H9 (cell line): ENCODE data around the gene RNF5. TPM values are rescaled to one million over a fixed set of nuclear protein-coding genes. Genes with fewer than 3 reads are reported as not detected.

Source experiments
- DNase-seq: peaks from one replicate; pipeline ENCODE4 v3.0.0-alpha.2; 2017
- H2AFZ ChIP-seq: one replicate; pipeline ENCODE4 v1.6.1; 2013; ENCODE audit warnings: mild to moderate bottlenecking, low read length, control low read depth, moderate library complexity
- H2AK5ac ChIP-seq: 2 replicates; pipeline ENCODE4 v1.6.1; 2013; ENCODE audit warnings: low read length, control low read depth, mixed read lengths; ENCODE audit not compliant: insufficient read length
- H2BK120ac ChIP-seq: one replicate; pipeline ENCODE4 v1.6.1; 2013; ENCODE audit warnings: low read depth, mild to moderate bottlenecking, low read length, control low read depth, inconsistent platforms; ENCODE audit not compliant: poor library complexity, severe bottlenecking
- H2BK12ac ChIP-seq: 2 replicates; pipeline ENCODE4 v1.6.1; 2013; ENCODE audit warnings: low read length, control low read depth, mixed read lengths, low read depth; ENCODE audit not compliant: insufficient read length
- H2BK15ac ChIP-seq: 2 replicates; pipeline ENCODE4 v1.6.1; 2013; ENCODE audit warnings: low read depth, low read length, control low read depth
- H2BK20ac ChIP-seq: one replicate; pipeline ENCODE4 v1.6.1; 2013; ENCODE audit warnings: low read depth, mild to moderate bottlenecking, low read length, control low read depth, inconsistent platforms; ENCODE audit not compliant: poor library complexity, severe bottlenecking
- H2BK5ac ChIP-seq: 2 replicates; pipeline ENCODE4 v1.6.1; 2013; ENCODE audit warnings: low read length, control low read depth, mixed read lengths; ENCODE audit not compliant: insufficient read length
- H3K14ac ChIP-seq: 2 replicates; pipeline ENCODE4 v1.6.1; 2013; ENCODE audit warnings: low read length, control low read depth; ENCODE audit not compliant: insufficient read depth
- H3K18ac ChIP-seq: 2 replicates; pipeline ENCODE4 v1.6.1; 2013; ENCODE audit warnings: low read depth, mild to moderate bottlenecking, mixed read lengths, low read length, control low read depth; ENCODE audit not compliant: insufficient read length
- H3K23ac ChIP-seq: 2 replicates; pipeline ENCODE4 v1.6.1; 2013; ENCODE audit warnings: low read length, control low read depth, mixed read lengths, low read depth; ENCODE audit not compliant: insufficient read length
- H3K23me2 ChIP-seq: 2 replicates; pipeline ENCODE4 v1.6.1; 2013; ENCODE audit warnings: low read depth, mild to moderate bottlenecking, mixed read lengths, low read length, control low read depth; ENCODE audit not compliant: insufficient read length, poor library complexity, severe bottlenecking
- H3K27ac ChIP-seq: 2 replicates; pipeline ENCODE4 v1.5.1; 2013; ENCODE audit warnings: low read length, control low read depth, mixed read lengths, low read depth; ENCODE audit not compliant: insufficient read length
- H3K27me3 ChIP-seq: 2 replicates; pipeline ENCODE4 v1.6.1; 2013; ENCODE audit warnings: low read length, control low read depth, inconsistent platforms; ENCODE audit not compliant: insufficient read depth
- H3K4ac ChIP-seq: 2 replicates; pipeline ENCODE4 v1.6.1; 2013; ENCODE audit warnings: low read depth, mild to moderate bottlenecking, control low read depth, inconsistent platforms, low read length, moderate library complexity
- H3K4me1 ChIP-seq: 2 replicates; pipeline ENCODE4 v1.6.1; 2013; ENCODE audit warnings: low read length, control low read depth, inconsistent platforms; ENCODE audit not compliant: insufficient read depth
- H3K4me2 ChIP-seq: 2 replicates; pipeline ENCODE4 v1.6.1; 2013; ENCODE audit warnings: low read length, control low read depth, mixed read lengths; ENCODE audit not compliant: insufficient read length, insufficient read depth
- H3K56ac ChIP-seq: 2 replicates; pipeline ENCODE4 v1.6.1; 2013; ENCODE audit warnings: low read depth, mild to moderate bottlenecking, mixed read lengths, low read length, control low read depth; ENCODE audit not compliant: insufficient read length
- H3K79me1 ChIP-seq: 2 replicates; pipeline ENCODE4 v1.6.1; 2013; ENCODE audit warnings: low read depth, mild to moderate bottlenecking, moderate library complexity, low read length, control low read depth, inconsistent platforms; ENCODE audit not compliant: insufficient read depth, poor library complexity, severe bottlenecking
- H3K79me2 ChIP-seq: 2 replicates; pipeline ENCODE4 v1.6.1; 2013; ENCODE audit warnings: low read length, control low read depth, inconsistent platforms; ENCODE audit not compliant: insufficient read depth
- H3K9ac ChIP-seq: 2 replicates; pipeline ENCODE4 v1.6.1; 2013; ENCODE audit warnings: low read length, control low read depth, mixed read lengths; ENCODE audit not compliant: insufficient read length; ENCODE audit errors: extremely low read depth
- H3K9me3 ChIP-seq: one replicate; pipeline ENCODE4 v1.6.1; 2013; ENCODE audit warnings: low read depth, low read length, inconsistent platforms; ENCODE audit not compliant: control insufficient read depth
- H3T11ph ChIP-seq: one replicate; pipeline ENCODE4 v1.6.1; 2013; ENCODE audit warnings: mild to moderate bottlenecking, low read length, control low read depth, inconsistent platforms
- H4K20me1 ChIP-seq: one replicate; pipeline ENCODE4 v1.6.1; 2013; ENCODE audit not compliant: control insufficient read depth, insufficient read length, insufficient read depth
- H4K5ac ChIP-seq: 2 replicates; pipeline ENCODE4 v1.6.1; 2013; ENCODE audit warnings: low read depth, mild to moderate bottlenecking, mixed read lengths, low read length, control low read depth; ENCODE audit not compliant: insufficient read length
- H4K8ac ChIP-seq: replicated peaks from 2 replicates; pipeline ENCODE4 v1.6.1; 2013; ENCODE audit warnings: low read length, control low read depth, mixed read lengths, low read depth; ENCODE audit not compliant: insufficient read length
- H4K91ac ChIP-seq: 2 replicates; pipeline ENCODE4 v1.6.1; 2013; ENCODE audit warnings: low read depth, mild to moderate bottlenecking, moderate library complexity, mixed read lengths, low read length, control low read depth; ENCODE audit not compliant: insufficient read length
- H3K27ac Mint-ChIP-seq, 3 experiments: 2 replicates in 2 of 3; 3 replicates in 1 of 3; pipeline ENCODE4 v1.8.0; 2020 to 2021; ENCODE audit warnings: mixed read lengths in 3 of 3, mild to moderate bottlenecking in 1 of 3, moderate library complexity in 1 of 3
- H3K27me3 Mint-ChIP-seq: 2 replicates; pipeline ENCODE4 v1.8.0; 2021; ENCODE audit warnings: low read depth, mild to moderate bottlenecking, moderate library complexity, mixed read lengths
- H3K36me3 Mint-ChIP-seq, 3 experiments: 2 replicates in 2 of 3; 3 replicates in 1 of 3; pipeline ENCODE4 v1.8.0; 2020 to 2021; ENCODE audit warnings: low read depth in 3 of 3, mixed read lengths in 3 of 3; ENCODE audit not compliant: insufficient read depth in 1 of 3
- H3K4me1 Mint-ChIP-seq, 2 experiments: 2 replicates each; pipeline ENCODE4 v1.8.0; 2020; ENCODE audit warnings: mixed read lengths in 2 of 2
- H3K4me3 Mint-ChIP-seq, 2 experiments: 2 replicates in 1 of 2; 3 replicates in 1 of 2; pipeline ENCODE4 v1.8.0; 2020 to 2021; ENCODE audit warnings: mild to moderate bottlenecking in 2 of 2, mixed read lengths in 2 of 2, moderate library complexity in 1 of 2
- H3K9me3 Mint-ChIP-seq, 2 experiments: 2 replicates in 1 of 2; 3 replicates in 1 of 2; pipeline ENCODE4 v1.8.0; 2020; ENCODE audit warnings: mild to moderate bottlenecking in 2 of 2, mixed read lengths in 2 of 2, moderate library complexity in 1 of 2
- WGBS: extraction: QIAGEN DNeasy Blood & Tissue Kit; methylation state at CpG from one replicate; pipeline ENCODE4 v1.1.7; 2013; ENCODE audit warnings: missing lambda C conversion rate, low lambda C conversion rate, mixed read lengths; ENCODE audit not compliant: insufficient read length; ENCODE audit errors: extremely low coverage; 5-methylcytosine and 5-hydroxymethylcytosine counted together
- total RNA-seq: library from RNA; stranded (reverse); gene quantifications from 2 replicates; pipeline ENCODE4 v1.2.1, GENCODE V29; 2021
- TF ChIP-seq, protein P1 (sequence below): fragments of 200-600 bp; sonication (generic); conservative IDR thresholded peaks from 3 replicates; pipeline ENCODE4 v1.8.0; 2021; ENCODE audit warnings: antibody characterized with exemption, mild to moderate bottlenecking

Gene RNF5
- total RNA-seq, 1 experiment from 2014 or later = 116 TPM

- no peak overlapping the region for H4K91ac ChIP-seq
- Mint-ChIP-seq H3K4me3 (peak overlapping the region in 1 of 2 experiments; percentile 30; a peak in 1 of 5 replicates), H3K27ac (no peak overlapping the region; a peak in 1 of 7 replicates), H3K4me1 (peaks cover 32 to 55% of the 10 kb centered on the region in 2 experiments), H3K9me3 (no peaks in the 10 kb centered on the region; a peak in 1 of 5 replicates), H3K27me3 (peaks cover 4% of the 10 kb centered on the region; the same call in 1 of the 2 replicates), H3K36me3 (peaks cover 0 to 8% (median 3%) of the 10 kb centered on the region in 3 experiments; a peak in 2 of 7 replicates)
- no peak overlapping the region for H2BK12ac ChIP-seq
- peaks cover 9% of the 10 kb centered on the region for H3K4me1 ChIP-seq
- no peak overlapping the region for H2AFZ ChIP-seq
- no peaks in the 10 kb centered on the region; the same call in 1 of the 2 replicates for H3K27me3 ChIP-seq
- no peak overlapping the region for H3K9ac ChIP-seq
- WGBS = no CpG with 5 or more reads among the region's 4 CpGs
- no peaks in the 10 kb centered on the region for H3K79me2 ChIP-seq
- H2BK15ac ChIP-seq = no peak overlapping the region
- H3K4ac ChIP-seq = no peak overlapping the region
- H2BK5ac ChIP-seq = no peak overlapping the region
- H2BK120ac ChIP-seq = no peak overlapping the region
- H2AK5ac ChIP-seq = no peak overlapping the region
- H3K23ac ChIP-seq = no peak overlapping the region
- no peaks in the 10 kb centered on the region for H4K20me1 ChIP-seq
- no peak overlapping the region for H3T11ph ChIP-seq
- no peak overlapping the region for H3K4me2 ChIP-seq
- H2BK20ac ChIP-seq = no peak overlapping the region
- no peak overlapping the region for H3K14ac ChIP-seq
- H3K56ac ChIP-seq = no peak overlapping the region
- H3K23me2 ChIP-seq = peaks cover 21% of the 10 kb centered on the region
- no peak overlapping the region for H4K5ac ChIP-seq
- TF ChIP-seq, protein P1, sequence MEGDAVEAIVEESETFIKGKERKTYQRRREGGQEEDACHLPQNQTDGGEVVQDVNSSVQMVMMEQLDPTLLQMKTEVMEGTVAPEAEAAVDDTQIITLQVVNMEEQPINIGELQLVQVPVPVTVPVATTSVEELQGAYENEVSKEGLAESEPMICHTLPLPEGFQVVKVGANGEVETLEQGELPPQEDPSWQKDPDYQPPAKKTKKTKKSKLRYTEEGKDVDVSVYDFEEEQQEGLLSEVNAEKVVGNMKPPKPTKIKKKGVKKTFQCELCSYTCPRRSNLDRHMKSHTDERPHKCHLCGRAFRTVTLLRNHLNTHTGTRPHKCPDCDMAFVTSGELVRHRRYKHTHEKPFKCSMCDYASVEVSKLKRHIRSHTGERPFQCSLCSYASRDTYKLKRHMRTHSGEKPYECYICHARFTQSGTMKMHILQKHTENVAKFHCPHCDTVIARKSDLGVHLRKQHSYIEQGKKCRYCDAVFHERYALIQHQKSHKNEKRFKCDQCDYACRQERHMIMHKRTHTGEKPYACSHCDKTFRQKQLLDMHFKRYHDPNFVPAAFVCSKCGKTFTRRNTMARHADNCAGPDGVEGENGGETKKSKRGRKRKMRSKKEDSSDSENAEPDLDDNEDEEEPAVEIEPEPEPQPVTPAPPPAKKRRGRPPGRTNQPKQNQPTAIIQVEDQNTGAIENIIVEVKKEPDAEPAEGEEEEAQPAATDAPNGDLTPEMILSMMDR = no peak
- H3K18ac ChIP-seq = no peak overlapping the region
- no peak overlapping the region for H3K27ac ChIP-seq
- H3K79me1 ChIP-seq = no peaks in the 10 kb centered on the region
- no peak for DNase-seq
- no peak overlapping the region for H4K8ac ChIP-seq
- no peaks in the 10 kb centered on the region for H3K9me3 ChIP-seq
Measured at GRCh38 chr6:32147401-32148132, 30.6 kb upstream of the RNF5 start.
